PFSK-1 (cell line): ENCODE data around the gene TEDC2.

Experiments used
- POLR2AphosphoS5 ChIP-seq: IDR thresholded peaks from 2 replicates; pipeline ENCODE4 v1.6.1; 2012; ENCODE audit warnings: low read depth, mild to moderate bottlenecking, control low read depth, low read length, moderate library complexity
- SIN3A ChIP-seq: IDR thresholded peaks from 2 replicates; pipeline ENCODE4 v1.6.1; 2012; ENCODE audit warnings: mild to moderate bottlenecking, low read length, moderate library complexity, borderline replicate concordance; ENCODE audit not compliant: insufficient read depth
- TAF1 ChIP-seq: IDR thresholded peaks from 2 replicates; pipeline ENCODE4 v1.6.1; 2012; ENCODE audit warnings: low read length, control low read depth, borderline replicate concordance; ENCODE audit not compliant: insufficient read depth

- TF ChIP-seq SIN3A, result no peak
- TF ChIP-seq POLR2AphosphoS5, result no peak
- TF ChIP-seq TAF1, result no peak
Measured at GRCh38 chr16:2427526-2427925, 32.4 kb upstream of the TEDC2 start.
